GM12878 (cell line): ENCODE results near the gene SNAPIN. TPM values are rescaled to one million over a fixed set of nuclear protein-coding genes. Genes with fewer than 3 reads are reported as not detected.

Source experiments
- ATAC-seq: fragments of 200-7000 bp; cut with Tn5 transposase; 3 replicates; pipeline ENCODE4 v1.9.1; 2020; ENCODE audit warnings: mild to moderate bottlenecking, moderate library complexity
- BruUV-seq: library from RNA; stranded (reverse); fragments of 400-500 nt; replicated peaks from 2 replicates; lab custom pipeline; 2021; lab: Mats Ljungman, UMichigan
- CTCF ChIA-PET: fragments of 300-600 bp; sonication (Branson Sonifier 250); formaldehyde crosslinking; extraction: SDS; loops from one replicate; lab custom pipeline; 2021; ENCODE audit warnings: inconsistent platforms; lab: Yijun Ruan, JAX
- POLR2A ChIA-PET: fragments of 350-600 bp; formaldehyde crosslinking; extraction: SDS; loops from one replicate; lab custom pipeline; 2021; ENCODE audit warnings: inconsistent platforms; lab: Charles Lee
- RAD21 ChIA-PET: fragments of 300-600 bp; sonication (Branson Sonifier 250); formaldehyde crosslinking; loops from one replicate; lab custom pipeline; 2023; ENCODE audit warnings: antibody characterized with exemption; ENCODE audit not compliant: unreplicated experiment; lab: Charles Lee
- SMC1A ChIA-PET: fragments of 300-600 bp; sonication (Branson Sonifier 250); formaldehyde crosslinking; loops from one replicate; lab custom pipeline; 2023; ENCODE audit not compliant: unreplicated experiment, uncharacterized antibody; lab: Charles Lee
- DNase-seq: peaks from one replicate; pipeline ENCODE4 v3.0.0-alpha.2; 2011; ENCODE audit warnings: low read depth, low spot score
- FAIRE-seq: peaks from 3 replicates; lab custom pipeline; 2011; peaks lifted over from hg19 to GRCh38; lab: Jason Lieb, UNC
- H2AFZ ChIP-seq: 2 replicates; pipeline ENCODE4 v1.6.0; 2011; ENCODE audit warnings: low read depth, low read length, control low read depth; ENCODE audit not compliant: control insufficient read depth
- H3K27ac ChIP-seq: 2 replicates; pipeline ENCODE4 v1.5.1; 2011; ENCODE audit warnings: control low read depth; ENCODE audit not compliant: control insufficient read depth, insufficient read depth
- H3K27me3 ChIP-seq, 2 experiments: replicated peaks in 1 of 2; 2 replicates each; pipeline versions ENCODE4 v1.6.0 to v1.6.1; 2011; ENCODE audit warnings: low read length in 1 of 2; ENCODE audit not compliant: control insufficient read depth in 2 of 2, insufficient read depth in 2 of 2
- H3K36me3 ChIP-seq, 2 experiments: 2 replicates each; pipeline ENCODE4 v1.5.1; 2011; ENCODE audit warnings: low read length in 1 of 2; ENCODE audit not compliant: control insufficient read depth in 2 of 2, insufficient read depth in 2 of 2
- H3K4me1 ChIP-seq: 2 replicates; pipeline ENCODE4 v1.6.1; 2011; ENCODE audit warnings: mild to moderate bottlenecking, low read length, moderate library complexity, mixed read lengths; ENCODE audit not compliant: control insufficient read depth, insufficient read depth
- H3K4me2 ChIP-seq: 2 replicates; pipeline ENCODE4 v1.6.0; 2011; ENCODE audit warnings: control low read depth; ENCODE audit not compliant: control insufficient read depth, insufficient read depth
- H3K4me3 ChIP-seq: fragments of 200-600 bp; sonication (generic); 2 replicates; pipeline ENCODE4 v1.5.1; 2016
- H3K79me2 ChIP-seq: 2 replicates; pipeline ENCODE4 v1.6.0; 2011; ENCODE audit warnings: low read length; ENCODE audit not compliant: control insufficient read depth, insufficient read depth
- H3K9ac ChIP-seq: 2 replicates; pipeline ENCODE4 v1.8.0; 2011; ENCODE audit warnings: low read length, control low read depth, mixed read lengths; ENCODE audit not compliant: control insufficient read depth, insufficient read depth
- H3K9me3 ChIP-seq: replicated peaks from 3 replicates; pipeline ENCODE4 v1.5.1; 2011; ENCODE audit warnings: mild to moderate bottlenecking, low read length; ENCODE audit not compliant: control insufficient read depth, insufficient read depth
- H4K20me1 ChIP-seq: 2 replicates; pipeline ENCODE4 v1.6.0; 2011; ENCODE audit not compliant: control insufficient read depth, insufficient read depth
- CHD4 ChIP-seq: fragments of 200-600 bp; sonication (generic); IDR thresholded peaks from 2 replicates; pipeline ENCODE4 v1.6.1; 2016; ENCODE audit warnings: mild to moderate bottlenecking
- JUNB ChIP-seq: IDR thresholded peaks from 2 replicates; pipeline ENCODE4 v1.6.1; 2016; ENCODE audit warnings: antibody characterized with exemption, mild to moderate bottlenecking
- JUND ChIP-seq: IDR thresholded peaks from 2 replicates; pipeline ENCODE4 v1.6.1; 2012; ENCODE audit warnings: low read depth, mild to moderate bottlenecking, low read length, improper control_type of control experiment, moderate library complexity
- PML ChIP-seq: IDR thresholded peaks from 2 replicates; pipeline ENCODE4 v1.6.1; 2012; ENCODE audit warnings: low read length, inconsistent platforms
- POLR2A ChIP-seq: IDR thresholded peaks from 2 replicates; pipeline ENCODE4 v1.6.1; 2011; ENCODE audit warnings: low read depth, mild to moderate bottlenecking, low read length
- POLR2AphosphoS5 ChIP-seq: IDR thresholded peaks from 2 replicates; pipeline ENCODE4 v1.6.1; 2011; ENCODE audit warnings: mild to moderate bottlenecking, low read length, inconsistent platforms
- SMAD5 ChIP-seq: IDR thresholded peaks from 2 replicates; pipeline ENCODE4 v1.6.1; 2016; ENCODE audit warnings: antibody characterized with exemption, low read depth
- WGBS: methylation state at CpG from one replicate; pipeline ENCODE4 v1.1.6; 2016; ENCODE audit warnings: low lambda C conversion rate; ENCODE audit not compliant: insufficient replicate concordance, insufficient coverage; ENCODE audit errors: missing lambda C conversion rate; 5-methylcytosine and 5-hydroxymethylcytosine counted together
- in situ Hi-C: fragments of 300-500 bp; cut with MboI; formaldehyde crosslinking; loops from 9 replicates; pipeline ENCODE4 v1.14.3; 2018; ENCODE audit warnings: mixed read lengths
- intact Hi-C: fragments of 100-400 bp; cut with micrococcal nuclease; formaldehyde crosslinking; loops from one replicate; pipeline ENCODE4 v1.14.2; 2022; ENCODE audit not compliant: unreplicated experiment
- polyA plus RNA-seq, 11 experiments: library from polyadenylated mRNA; depleted of rRNA in 4 of 11; unstranded in 6 of 11; stranded (reverse) in 5 of 11; fragments of >200 nt; fragmentation: Nextera tagmentation in 4 of 11; fragmentation: Illumina TruSeq in 1 of 11; extraction: Ambion mirVana in 4 of 11; extraction: Trizol in 1 of 11; gene quantifications; 1 replicate in 1 of 11; 2 replicates in 10 of 11; pipeline versions ENCODE4 v1.2.1 to v1.2.3, GENCODE V29; 2011 to 2016; ENCODE audit warnings: inconsistent platforms in 2 of 11, missing spikeins in 2 of 11, low read depth in 1 of 11
- total RNA-seq, 4 experiments: library from RNA; depleted of rRNA in 3 of 4; stranded (reverse); fragments of >200 nt in 3 of 4; fragmentation: Illumina TruSeq in 1 of 4; extraction: Trizol in 1 of 4; gene quantifications; 2 replicates each; pipeline versions ENCODE4 v1.2.1 to v1.2.3, GENCODE V29; 2013 to 2021

Gene SNAPIN
- total and polyA plus RNA-seq, 10 of the 15 experiments (the other 5 are each of a cell fraction or from before 2014, with no cell fraction given), result 12.4 to 78.1 (median 38.6) TPM

DNA sequence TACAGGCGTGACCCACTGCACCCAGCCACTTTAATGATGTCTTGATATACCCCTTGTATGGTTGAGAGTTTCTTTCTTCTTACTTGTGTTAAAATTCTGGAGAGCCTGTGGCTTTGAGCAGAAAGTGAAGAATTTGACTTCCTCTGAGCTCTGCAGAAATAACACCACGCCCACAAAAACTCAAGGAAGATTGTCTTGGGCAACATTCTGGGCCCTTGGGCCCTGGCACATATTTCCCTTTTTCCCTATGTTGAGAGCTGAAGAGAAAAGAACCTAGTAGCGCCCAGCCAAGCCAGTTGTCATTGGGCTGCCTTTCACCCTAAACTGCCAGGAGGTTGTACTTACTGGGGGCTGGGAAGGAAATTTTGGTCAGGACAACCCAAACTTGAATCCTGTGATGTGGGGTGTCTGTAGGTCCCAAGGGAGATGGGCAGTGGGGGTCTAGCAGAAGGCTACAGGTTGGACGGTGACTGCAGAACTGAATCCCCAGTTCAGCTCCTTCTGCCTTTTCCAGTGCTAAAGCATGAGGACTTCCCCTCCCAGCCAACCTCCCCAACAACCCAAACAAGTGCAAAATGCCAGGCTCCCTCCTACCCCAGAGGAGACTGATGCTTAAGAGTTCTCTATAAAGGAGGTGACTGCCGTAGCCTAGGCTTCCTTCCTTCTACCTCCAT, 11.7 kb upstream of the SNAPIN start:
- no peak overlapping the region for H3K9ac ChIP-seq
- H3K27ac ChIP-seq, result no peak overlapping the region
- H3K9me3 ChIP-seq, result no peaks in the 10 kb centered on the region
- H4K20me1 ChIP-seq, result no peaks in the 10 kb centered on the region
- CTCF ChIA-PET, result interaction anchor here (0.8 to 1.0 kb wide), 3 partner anchors 19 to 290 kb away, joined by 3 to 4 read pairs (median 3); partner anchors contain the start of gene S100A13
- no peak for DNase-seq
- RAD21 ChIA-PET, result no interaction called here
- WGBS, result 94% methylated on average over 5 of the region's 5 CpGs
- H3K36me3 ChIP-seq, result peaks cover 12 to 41% of the 10 kb centered on the region in 2 experiments
- no peak overlapping the region for H2AFZ ChIP-seq
- TF ChIP-seq JUNB, result no peak
- TF ChIP-seq SMAD5, result 0 out of 2 replicates have a peak, but pooled peaks have one; percentile 20
- TF ChIP-seq POLR2AphosphoS5, result peak; percentile 64
- TF ChIP-seq JUND, result no peak
- no peaks in the 10 kb centered on the region for H3K27me3 ChIP-seq
- H3K4me1 ChIP-seq, result no peaks in the 10 kb centered on the region
- no peak overlapping the region for H3K4me3 ChIP-seq
- FAIRE-seq, result no peak
- H3K4me2 ChIP-seq, result no peak overlapping the region
- intact Hi-C loops (no loop called here), in situ Hi-C loops (no loop called here)
- ATAC-seq, result no peak
- no peaks in the 10 kb centered on the region; the same call in 1 of the 2 replicates for H3K79me2 ChIP-seq
- SMC1A ChIA-PET, result interaction anchor here (0.8 kb wide), 1 partner anchor 12 kb away, joined by 5 read pairs; no protein-coding TSS in a partner anchor
- POLR2A ChIA-PET, result interaction anchor here (1.0 to 6.7 kb wide), 3 partner anchors 9 to 14 kb away, joined by 3 to 35 read pairs (median 6); partner anchors contain the start of gene CHTOP
- BruUV-seq, result no TSS peak

DNA sequence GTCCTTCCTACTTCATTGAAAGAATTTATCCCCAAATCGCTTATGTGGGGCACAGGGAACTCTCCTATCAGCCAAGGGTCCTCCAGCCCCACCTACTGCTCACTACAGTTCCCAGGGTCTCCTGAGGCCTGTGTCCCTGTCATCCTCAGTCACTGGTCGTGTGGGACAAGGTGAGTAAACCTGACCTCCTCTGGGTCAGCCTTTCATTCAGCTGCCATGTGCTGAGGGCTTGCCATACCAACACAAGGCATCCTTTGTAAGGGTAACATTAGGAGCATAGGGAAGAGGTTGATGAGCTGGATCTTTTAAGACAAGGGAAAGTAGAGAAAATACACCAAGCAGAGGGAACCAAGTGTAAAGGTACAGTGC, 11.2 kb upstream of the SNAPIN start:
- in situ Hi-C loops, result no loop called here
- H2AFZ ChIP-seq, result no peak overlapping the region
- POLR2A ChIA-PET, result interaction anchor here (1.0 to 6.7 kb wide), 3 partner anchors 10 to 14 kb away, joined by 3 to 35 read pairs (median 6); partner anchors contain the start of gene CHTOP
- SMC1A ChIA-PET, result interaction anchor here (0.8 kb wide), 1 partner anchor 13 kb away, joined by 5 read pairs; no protein-coding TSS in a partner anchor
- ATAC-seq (peak; percentile 9; the same call in 2 of the 3 replicates), DNase-seq (no peak), FAIRE-seq (no peak)
- no peak overlapping the region for H3K27ac ChIP-seq
- intact Hi-C loops, result no loop called here
- 71% methylated on average over 2 of the region's 2 CpGs for WGBS
- CTCF ChIA-PET, result interaction anchor here (0.8 to 1.0 kb wide), 2 partner anchors 20 to 289 kb away, joined by 3 read pairs; partner anchors contain the start of gene S100A13
- no peaks in the 10 kb centered on the region; the same call in 1 of the 2 replicates for H3K79me2 ChIP-seq
- peaks cover 10 to 37% of the 10 kb centered on the region in 2 experiments for H3K36me3 ChIP-seq
- no peaks in the 10 kb centered on the region for H3K9me3 ChIP-seq
- H3K9ac ChIP-seq, result no peak overlapping the region
- RAD21 ChIA-PET, result no interaction called here
- TF ChIP-seq PML, result peak; percentile 55; the same call in 1 of the 2 replicates
- TF ChIP-seq POLR2AphosphoS5, result peak; percentile 59
- TF ChIP-seq SMAD5, result peak; percentile 13; the same call in 1 of the 2 replicates
- no peak for TF ChIP-seq CHD4
- TF ChIP-seq POLR2A, result peak; percentile 60
- no peaks in the 10 kb centered on the region for H4K20me1 ChIP-seq
- no peak overlapping the region for H3K4me3 ChIP-seq
- no TSS peak for BruUV-seq
- no peaks in the 10 kb centered on the region for H3K27me3 ChIP-seq
- H3K4me2 ChIP-seq, result no peak overlapping the region
- H3K4me1 ChIP-seq, result no peaks in the 10 kb centered on the region
